Measurements from ENCODE around the gene ACOXL. TPM values are rescaled to one million over a fixed set of nuclear protein-coding genes. Genes with fewer than 3 reads are reported as not detected.

The ACOXL gene
- total and polyA plus RNA-seq, 9 of the 15 experiments (the other 6 are each of a cell fraction or from before 2014, with no cell fraction given) = 0.31 to 0.56 TPM; not detected in 7

- no peak for TF ChIP-seq PBX2 (CRISPR knock-in tag; IDR thresholded peaks at IDR 0.05; ENCODE audit: low read depth)
- TF ChIP-seq PBX2 (tag; conservative IDR thresholded peaks at IDR 0.05; ENCODE audit: low read depth) = no peak
- TF ChIP-seq BHLHE40 (IDR thresholded peaks at IDR 0.05; ENCODE audit: low read length) = no peak
- TF ChIP-seq ZNF431 (CRISPR knock-in tag; IDR thresholded peaks at IDR 0.05) = no peak
- TF ChIP-seq TAF7 (tag; IDR thresholded peaks at IDR 0.05) = no peak
- TF ChIP-seq ZNF717 (CRISPR knock-in tag; IDR thresholded peaks at IDR 0.05) = no peak
- TF ChIP-seq L3MBTL2 (IDR thresholded peaks at IDR 0.05) = no peak
- no peak for TF ChIP-seq ZNF197 (CRISPR knock-in tag; IDR thresholded peaks at IDR 0.05; ENCODE audit: low read depth)
Observed at GRCh38 chr2:110740747-110741349, 8.5 kb downstream of the ACOXL start (continued).

DNA sequence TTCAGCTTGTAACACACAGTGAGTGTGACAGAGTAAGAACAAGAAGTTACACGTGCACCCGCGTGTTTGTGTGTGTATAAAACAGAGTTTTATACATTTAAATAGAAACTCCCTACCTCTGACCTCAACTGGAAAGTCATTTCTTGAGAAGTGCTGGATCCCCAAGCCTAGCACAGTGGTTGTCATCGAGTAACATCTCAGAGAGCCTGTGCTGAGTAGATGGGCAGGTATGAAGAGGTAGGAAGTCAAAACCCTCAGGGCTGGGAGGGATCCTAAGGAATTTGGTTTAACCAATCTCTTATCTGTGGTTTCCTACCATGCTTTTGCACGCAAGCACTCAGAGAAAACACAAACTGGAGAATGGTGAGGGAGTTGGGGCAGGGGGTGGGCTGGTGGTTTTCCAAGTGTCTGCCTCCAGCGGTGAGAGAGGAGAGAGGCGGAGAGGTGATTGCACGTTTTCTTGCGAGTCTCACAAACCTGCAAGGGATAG, 9.2 kb downstream of the ACOXL start:
- FAIRE-seq (peak; percentile 59), ATAC-seq (peak; percentile 80), DNase-seq (ENCODE audit: extremely low read depth in 1 of 4, low spot score in 3 of 4) (peak; percentile 20 to 35 (median 30))
- H3K4me2 ChIP-seq (ENCODE audit: insufficient read depth, low read length) = no peak overlapping the region; the same call in 1 of the 2 replicates
- peak overlapping the region; percentile 35; the same call in 1 of the 2 replicates for H2AFZ ChIP-seq (ENCODE audit: low read depth, low read length)
- no peak overlapping the region for H3K27ac ChIP-seq (ENCODE audit: extremely low read depth, low read depth, low read length)
- no TSS peak for BruUV-seq (replicated peaks)
- peaks cover 0 to 10% of the 10 kb centered on the region in 2 experiments; a peak in 3 of 5 replicates for H3K4me1 ChIP-seq (replicated peaks in 1 of 2; ENCODE audit: control insufficient read depth in 2 of 2, insufficient read depth in 2 of 2, low read length in 2 of 2)
- H4K20me1 ChIP-seq (replicated peaks; ENCODE audit: control insufficient read depth, insufficient read depth, low read length) = no peaks in the 10 kb centered on the region
- in situ Hi-C loops (cut with MboI) = loop anchor here (5.0 kb wide), 1 partner anchor 49 kb away; no protein-coding TSS in a partner anchor
- H3K36me3 ChIP-seq (ENCODE audit: control insufficient read depth, insufficient read depth, low read length) = no peaks in the 10 kb centered on the region
- no peak overlapping the region for H3K4me3 ChIP-seq
- no peak overlapping the region for H3K9ac ChIP-seq (ENCODE audit: insufficient read depth in 1 of 2, low read depth in 2 of 2, low read length in 2 of 2)
- 3% methylated on average over 9 of the region's 9 CpGs for WGBS (ENCODE audit: insufficient coverage, low coverage, missing lambda C conversion rate)
- ChIA-PET CTCF (ENCODE audit: low intra/inter-chr PET ratio) (no interaction called here), POLR2A (no interaction called here)
- no peaks in the 10 kb centered on the region for H3K9me1 ChIP-seq (ENCODE audit: control insufficient read depth, insufficient read depth, low read length)
- no peaks in the 10 kb centered on the region for H3K9me3 ChIP-seq (replicated peaks; ENCODE audit: control insufficient read depth, insufficient read depth, low read depth, low read length)
- TF ChIP-seq, protein P1, sequence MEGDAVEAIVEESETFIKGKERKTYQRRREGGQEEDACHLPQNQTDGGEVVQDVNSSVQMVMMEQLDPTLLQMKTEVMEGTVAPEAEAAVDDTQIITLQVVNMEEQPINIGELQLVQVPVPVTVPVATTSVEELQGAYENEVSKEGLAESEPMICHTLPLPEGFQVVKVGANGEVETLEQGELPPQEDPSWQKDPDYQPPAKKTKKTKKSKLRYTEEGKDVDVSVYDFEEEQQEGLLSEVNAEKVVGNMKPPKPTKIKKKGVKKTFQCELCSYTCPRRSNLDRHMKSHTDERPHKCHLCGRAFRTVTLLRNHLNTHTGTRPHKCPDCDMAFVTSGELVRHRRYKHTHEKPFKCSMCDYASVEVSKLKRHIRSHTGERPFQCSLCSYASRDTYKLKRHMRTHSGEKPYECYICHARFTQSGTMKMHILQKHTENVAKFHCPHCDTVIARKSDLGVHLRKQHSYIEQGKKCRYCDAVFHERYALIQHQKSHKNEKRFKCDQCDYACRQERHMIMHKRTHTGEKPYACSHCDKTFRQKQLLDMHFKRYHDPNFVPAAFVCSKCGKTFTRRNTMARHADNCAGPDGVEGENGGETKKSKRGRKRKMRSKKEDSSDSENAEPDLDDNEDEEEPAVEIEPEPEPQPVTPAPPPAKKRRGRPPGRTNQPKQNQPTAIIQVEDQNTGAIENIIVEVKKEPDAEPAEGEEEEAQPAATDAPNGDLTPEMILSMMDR (IDR thresholded peaks at IDR 0.05 in 2 of 3, conservative IDR thresholded peaks at IDR 0.05 in 1 of 3; ENCODE audit: insufficient read depth in 2 of 3, low read depth in 1 of 3, low read length in 3 of 3) = peak; percentile 14 to 49 (median 39); a peak in 5 of 6 replicates
- no peak for TF ChIP-seq CHD4 (IDR thresholded peaks at IDR 0.05; ENCODE audit: insufficient read depth, insufficient replicate concordance, low read depth, low read length, poor library complexity, severe bottlenecking)
- TF ChIP-seq, protein P2, sequence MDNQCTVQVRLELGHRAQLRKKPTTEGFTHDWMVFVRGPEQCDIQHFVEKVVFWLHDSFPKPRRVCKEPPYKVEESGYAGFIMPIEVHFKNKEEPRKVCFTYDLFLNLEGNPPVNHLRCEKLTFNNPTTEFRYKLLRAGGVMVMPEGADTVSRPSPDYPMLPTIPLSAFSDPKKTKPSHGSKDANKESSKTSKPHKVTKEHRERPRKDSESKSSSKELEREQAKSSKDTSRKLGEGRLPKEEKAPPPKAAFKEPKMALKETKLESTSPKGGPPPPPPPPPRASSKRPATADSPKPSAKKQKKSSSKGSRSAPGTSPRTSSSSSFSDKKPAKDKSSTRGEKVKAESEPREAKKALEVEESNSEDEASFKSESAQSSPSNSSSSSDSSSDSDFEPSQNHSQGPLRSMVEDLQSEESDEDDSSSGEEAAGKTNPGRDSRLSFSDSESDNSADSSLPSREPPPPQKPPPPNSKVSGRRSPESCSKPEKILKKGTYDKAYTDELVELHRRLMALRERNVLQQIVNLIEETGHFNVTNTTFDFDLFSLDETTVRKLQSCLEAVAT (IDR thresholded peaks at IDR 0.05) = 0 out of 4 replicates have a peak, but pooled peaks of 1 of the 2 experiments have one; percentile 39
- peak; percentile 42; the same call in 1 of the 2 replicates for TF ChIP-seq BHLHE40 (IDR thresholded peaks at IDR 0.05; ENCODE audit: low read length)
- TF ChIP-seq JUNB (CRISPR knock-in tag; conservative IDR thresholded peaks at IDR 0.05) = no peak
- no peaks in the 10 kb centered on the region for H3K79me2 ChIP-seq (ENCODE audit: control insufficient read depth, insufficient read depth, low read length)
- intact Hi-C loops (cut with micrococcal nuclease) = no loop called here
- H3K27me3 ChIP-seq (ENCODE audit: control insufficient read depth in 2 of 2, insufficient read depth in 2 of 2, low read length in 2 of 2) = peaks cover 7 to 22% of the 10 kb centered on the region in 2 experiments; a peak in 3 of 5 replicates

Data from K562 (cell line).